Activated CD4-positive, CD25-positive, alpha-beta regulatory T cell (primary cell): ENCODE measurements around the gene DOHH.

ENCODE experiments used
- DNase-seq, 4 experiments: peaks; one replicate each; lab custom pipeline; 2025; lab: John Stamatoyannopoulos, UW

The DOHH gene

GRCh38 chr19:3441986-3442329 is 58.5 kb downstream of the DOHH start:
- DNase-seq: no peak

DNA sequence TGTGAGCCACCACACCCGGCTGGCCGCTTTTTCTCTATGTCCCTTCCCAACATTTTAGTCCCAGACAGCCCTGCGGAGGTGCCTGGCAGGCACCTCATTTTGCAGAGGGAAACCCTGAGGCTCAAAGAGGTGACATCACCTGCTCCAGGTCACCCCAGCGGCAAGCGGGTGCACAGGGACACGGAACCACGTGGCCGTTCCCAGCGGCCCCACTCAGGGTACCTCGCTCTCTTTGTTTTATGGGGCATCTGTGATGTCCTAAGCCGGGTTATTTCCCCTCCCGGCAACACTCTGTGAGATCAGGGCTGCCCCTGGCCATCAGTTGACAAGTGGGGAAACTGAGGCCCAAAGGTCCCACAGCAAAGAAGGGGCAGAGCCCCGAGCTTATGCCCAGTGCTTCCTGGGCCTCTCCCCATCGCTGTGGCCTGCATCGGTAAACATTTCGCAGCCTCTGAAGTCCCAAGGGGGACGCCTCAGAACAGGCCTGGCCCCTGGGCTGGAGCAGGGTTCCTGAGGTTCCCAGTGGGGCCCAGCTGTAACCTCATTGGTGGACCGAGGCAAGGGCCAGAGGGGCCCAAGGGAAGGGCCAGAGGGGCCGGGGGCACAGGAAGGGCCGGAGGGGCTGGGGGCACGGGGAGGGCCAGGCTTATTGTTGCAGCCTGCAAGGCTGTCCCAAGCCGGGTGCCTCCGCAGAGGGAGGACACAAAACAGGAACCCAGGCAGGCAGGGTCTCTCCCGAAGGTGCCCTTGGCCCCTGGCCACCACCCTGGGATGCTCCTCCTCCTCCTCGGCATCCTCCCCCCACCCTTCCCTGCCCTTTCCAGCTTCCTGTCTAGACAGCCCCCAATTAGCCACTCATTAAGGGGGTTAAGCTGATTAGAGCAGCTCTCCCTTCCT is 59.1 kb downstream of the DOHH start:
- DNase-seq: no peak
